Upper lobe of left lung (tissue), 6 donors: Measurements from ENCODE around the gene ACSM4. TPM values are rescaled to one million over a fixed set of nuclear protein-coding genes. Genes with fewer than 3 reads are reported as not detected.

Source experiments
- ATAC-seq, 2 donors: fragments of 200-7000 bp; cut with Tn5 transposase; one replicate each; pipeline ENCODE4 v1.9.1; 2022; ENCODE audit warnings: mild to moderate bottlenecking in 2 of 2, moderate library complexity in 2 of 2; ENCODE audit not compliant: low FRiP score in 2 of 2
- DNase-seq, 2 donors: peaks; one replicate each; pipeline ENCODE4 v3.0.0-alpha.2; 2019 to 2020
- H3K27ac ChIP-seq, 4 donors: fragments of 200-600 bp; sonication (generic); one replicate each; pipeline ENCODE4 v1.5.1; 2016 to 2019
- H3K27me3 ChIP-seq, 4 donors: fragments of 200-600 bp; sonication (generic); one replicate each; pipeline ENCODE4 v1.5.1; 2017 to 2019
- H3K36me3 ChIP-seq, 4 donors: fragments of 200-600 bp; sonication (generic); one replicate each; pipeline ENCODE4 v1.5.1; 2016 to 2019
- H3K4me1 ChIP-seq, 4 donors: fragments of 200-600 bp; sonication (generic); one replicate each; pipeline ENCODE4 v1.5.1; 2018 to 2019
- H3K4me3 ChIP-seq, 4 donors: fragments of 200-600 bp; sonication (generic); one replicate each; pipeline ENCODE4 v1.5.1; 2017 to 2019; ENCODE audit warnings: mild to moderate bottlenecking in 2 of 4, moderate library complexity in 1 of 4
- H3K9me3 ChIP-seq, 4 donors: fragments of 200-600 bp; sonication (generic); one replicate each; pipeline ENCODE4 v1.5.1; 2018 to 2019
- EP300 ChIP-seq, 4 donors: sonication (generic); formaldehyde crosslinking; IDR thresholded peaks; one replicate each; pipeline ENCODE4 v1.5.1; 2017; ENCODE audit warnings: antibody characterized with exemption in 4 of 4, control low read depth in 2 of 4
- POLR2A ChIP-seq, 4 donors: fragments of 450-650 bp; IDR thresholded peaks; one replicate each; pipeline ENCODE4 v1.5.1; 2016 to 2017; ENCODE audit warnings: antibody characterized with exemption in 4 of 4, mild to moderate bottlenecking in 2 of 4
- POLR2AphosphoS5 ChIP-seq, 2 donors: sonication (generic); formaldehyde crosslinking; IDR thresholded peaks; one replicate each; pipeline ENCODE4 v1.5.1; 2017; ENCODE audit warnings: antibody characterized with exemption in 2 of 2
- WGBS, 2 donors: methylation state at CpG; one replicate each; pipeline ENCODE4 v1.1.5; 2017 to 2018; 5-methylcytosine and 5-hydroxymethylcytosine counted together
- total RNA-seq, 6 donors: library from RNA; depleted of rRNA in 4 of 6; stranded (reverse); fragments of >200 nt in 4 of 6; gene quantifications; one replicate each; pipeline versions ENCODE4 v1.1.0 to v1.2.1, GENCODE V29; 2016 to 2021
- TF ChIP-seq, protein P1 (sequence below), 6 experiments: fragments of 450-650 bp in 4 of 6; fragments of 200-600 bp in 2 of 6; sonication (generic) in 2 of 6; IDR thresholded peaks; one replicate each; pipeline ENCODE4 v1.5.1; 2016 to 2019; ENCODE audit warnings: antibody characterized with exemption in 6 of 6
- donor health status: DM: no; HTN: no; CAD: no; lungs with moderate emphysema.
- donor health status: DM: no; HTN: yes; CAD: no; lungs with severe emphysema.

ACSM4 gene
- total RNA-seq, 6 donors from 2014 or later: not detected

DNA sequence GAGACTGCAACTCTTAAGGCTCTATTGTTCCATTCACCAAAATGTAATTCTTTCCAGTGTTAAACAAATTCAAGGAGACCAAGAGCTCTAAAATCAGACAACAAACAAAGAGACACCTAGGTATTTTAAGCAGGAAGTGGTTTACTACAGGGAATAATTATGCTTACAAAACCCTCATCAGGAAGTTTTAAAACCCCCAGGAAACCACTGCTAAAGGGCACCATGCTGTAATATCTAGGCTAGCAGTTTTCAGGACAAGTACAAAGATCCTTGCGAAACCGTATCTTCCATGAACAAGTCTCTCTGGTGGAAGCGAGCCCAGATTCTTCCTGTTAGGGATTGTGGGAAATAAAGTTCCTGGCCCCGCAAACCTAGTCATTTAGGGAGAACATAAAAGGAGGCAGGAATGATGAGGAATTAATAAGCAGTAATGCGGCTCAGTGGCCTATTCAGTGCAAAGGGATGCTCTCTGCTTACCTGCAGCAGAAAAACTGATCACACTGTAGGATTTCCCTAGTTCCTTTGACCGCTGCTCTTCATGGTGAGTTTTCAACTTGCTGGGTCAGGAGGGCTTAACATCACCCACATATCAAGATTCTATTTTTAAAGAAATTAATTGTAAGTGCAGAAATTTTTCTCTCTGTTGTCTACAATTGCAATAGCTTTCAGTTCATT lies 42.8 kb downstream of the ACSM4 start:
- 61 to 72% methylated on average over 6 of the region's 6 CpGs for WGBS, 2 donors
- H3K27me3 ChIP-seq: no peaks in the 10 kb centered on the region
- H3K27ac ChIP-seq: no peak overlapping the region
- peaks cover 0 to 10% (median 6%) of the 10 kb centered on the region in 4 donors for H3K9me3 ChIP-seq
- TF ChIP-seq POLR2A (IDR thresholded peaks at IDR 0.05) (no peak), POLR2AphosphoS5 (IDR thresholded peaks at IDR 0.05) (no peak), EP300 (IDR thresholded peaks at IDR 0.05) (no peak)
- TF ChIP-seq, protein P1, sequence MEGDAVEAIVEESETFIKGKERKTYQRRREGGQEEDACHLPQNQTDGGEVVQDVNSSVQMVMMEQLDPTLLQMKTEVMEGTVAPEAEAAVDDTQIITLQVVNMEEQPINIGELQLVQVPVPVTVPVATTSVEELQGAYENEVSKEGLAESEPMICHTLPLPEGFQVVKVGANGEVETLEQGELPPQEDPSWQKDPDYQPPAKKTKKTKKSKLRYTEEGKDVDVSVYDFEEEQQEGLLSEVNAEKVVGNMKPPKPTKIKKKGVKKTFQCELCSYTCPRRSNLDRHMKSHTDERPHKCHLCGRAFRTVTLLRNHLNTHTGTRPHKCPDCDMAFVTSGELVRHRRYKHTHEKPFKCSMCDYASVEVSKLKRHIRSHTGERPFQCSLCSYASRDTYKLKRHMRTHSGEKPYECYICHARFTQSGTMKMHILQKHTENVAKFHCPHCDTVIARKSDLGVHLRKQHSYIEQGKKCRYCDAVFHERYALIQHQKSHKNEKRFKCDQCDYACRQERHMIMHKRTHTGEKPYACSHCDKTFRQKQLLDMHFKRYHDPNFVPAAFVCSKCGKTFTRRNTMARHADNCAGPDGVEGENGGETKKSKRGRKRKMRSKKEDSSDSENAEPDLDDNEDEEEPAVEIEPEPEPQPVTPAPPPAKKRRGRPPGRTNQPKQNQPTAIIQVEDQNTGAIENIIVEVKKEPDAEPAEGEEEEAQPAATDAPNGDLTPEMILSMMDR (IDR thresholded peaks at IDR 0.05): no peak
- H3K4me1 ChIP-seq: no peaks in the 10 kb centered on the region
- no peaks in the 10 kb centered on the region for H3K36me3 ChIP-seq
- no peak for DNase-seq
- no peak overlapping the region for H3K4me3 ChIP-seq
- no peak for ATAC-seq

DNA sequence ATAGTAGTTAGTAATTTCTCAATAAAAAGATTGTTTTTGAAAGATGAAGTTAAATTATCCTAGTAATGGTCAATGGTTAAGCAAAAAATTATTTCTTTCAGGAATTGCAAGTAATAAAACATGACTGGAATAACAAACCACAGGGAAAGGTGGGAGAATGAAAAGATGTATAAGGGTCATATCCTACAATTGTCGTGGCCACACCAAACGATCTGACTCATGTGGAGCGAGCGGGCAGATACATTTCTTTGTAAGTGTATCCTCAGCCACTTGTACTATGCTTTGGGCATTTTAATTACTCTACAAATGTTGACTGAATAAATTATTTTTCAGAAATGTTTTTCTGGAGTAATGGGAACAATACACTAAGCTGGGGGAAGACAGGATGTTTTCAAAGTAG lies 45.5 kb downstream of the ACSM4 start:
- 70 to 76% methylated on average over 4 of the region's 4 CpGs for WGBS, 2 donors
- no peak overlapping the region for H3K4me3 ChIP-seq
- no peaks in the 10 kb centered on the region for H3K36me3 ChIP-seq
- ATAC-seq (no peak), DNase-seq (no peak)
- no peaks in the 10 kb centered on the region for H3K4me1 ChIP-seq
- H3K9me3 ChIP-seq: peaks cover 0 to 9% (median 5%) of the 10 kb centered on the region in 4 donors
- no peaks in the 10 kb centered on the region for H3K27me3 ChIP-seq
- TF ChIP-seq EP300 (IDR thresholded peaks at IDR 0.05): no peak
- TF ChIP-seq POLR2AphosphoS5 (IDR thresholded peaks at IDR 0.05): no peak
- TF ChIP-seq, protein P1 (IDR thresholded peaks at IDR 0.05): no peak
- no peak for TF ChIP-seq POLR2A (IDR thresholded peaks at IDR 0.05)
- H3K27ac ChIP-seq: no peak overlapping the region

DNA sequence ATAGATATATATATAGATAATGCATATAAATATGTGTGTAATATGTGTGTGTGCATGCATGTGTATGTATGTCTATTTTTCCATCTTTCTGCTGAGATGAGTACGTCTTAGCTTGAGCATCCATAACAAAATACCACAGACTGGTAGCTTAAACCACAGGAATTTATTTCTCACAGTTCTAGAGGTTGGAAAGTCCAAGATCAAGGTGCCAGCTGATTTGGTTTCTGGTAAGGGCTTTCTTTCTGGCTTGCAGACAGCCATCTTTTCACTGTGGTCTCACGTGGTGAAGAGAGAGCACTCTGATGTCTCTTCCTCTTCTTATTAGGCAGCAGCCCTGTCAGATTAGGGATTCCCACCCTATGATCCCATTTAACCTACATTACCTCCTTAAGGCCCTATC lies 47.3 kb downstream of the ACSM4 start:
- Histone ChIP-seq H3K27me3 (no peaks in the 10 kb centered on the region), H3K9me3 (no peaks in the 10 kb centered on the region), H3K4me1 (no peaks in the 10 kb centered on the region), H3K27ac (no peak overlapping the region), H3K36me3 (no peaks in the 10 kb centered on the region), H3K4me3 (no peak overlapping the region)
- TF ChIP-seq POLR2A (IDR thresholded peaks at IDR 0.05): no peak
- no peak for TF ChIP-seq EP300 (IDR thresholded peaks at IDR 0.05)
- ATAC-seq: no peak
- no peak for DNase-seq
- WGBS, 2 donors: 71 to 74% methylated on average over 2 of the region's 2 CpGs

DNA sequence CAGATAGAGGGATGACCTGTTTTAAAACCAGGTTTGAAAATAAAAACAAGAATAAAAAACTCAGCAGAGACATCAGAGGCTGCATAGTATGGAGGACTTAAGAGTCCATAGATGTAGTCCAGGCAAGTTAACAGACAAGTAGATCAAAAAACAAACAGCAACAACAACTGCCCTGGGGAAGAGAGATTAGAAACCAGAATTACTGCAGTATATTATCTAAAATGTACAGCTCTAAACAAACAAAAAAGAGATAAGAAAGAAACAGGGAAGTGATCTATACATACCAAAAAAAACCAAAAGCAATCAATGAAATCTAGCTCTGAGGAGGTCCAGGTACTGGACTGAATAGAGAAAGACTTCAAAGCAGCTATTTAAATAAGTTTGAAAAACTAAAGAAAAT lies 48.8 kb downstream of the ACSM4 start:
- H3K27ac ChIP-seq: no peak overlapping the region
- no peaks in the 10 kb centered on the region for H3K36me3 ChIP-seq
- H3K9me3 ChIP-seq: no peaks in the 10 kb centered on the region
- H3K4me1 ChIP-seq: no peaks in the 10 kb centered on the region
- ATAC-seq: no peak
- TF ChIP-seq POLR2A (IDR thresholded peaks at IDR 0.05): no peak
- TF ChIP-seq, protein P1 (IDR thresholded peaks at IDR 0.05): no peak
- TF ChIP-seq EP300 (IDR thresholded peaks at IDR 0.05): no peak
- TF ChIP-seq POLR2AphosphoS5 (IDR thresholded peaks at IDR 0.05): no peak
- no peak overlapping the region for H3K4me3 ChIP-seq
- DNase-seq: no peak
- H3K27me3 ChIP-seq: no peaks in the 10 kb centered on the region

DNA sequence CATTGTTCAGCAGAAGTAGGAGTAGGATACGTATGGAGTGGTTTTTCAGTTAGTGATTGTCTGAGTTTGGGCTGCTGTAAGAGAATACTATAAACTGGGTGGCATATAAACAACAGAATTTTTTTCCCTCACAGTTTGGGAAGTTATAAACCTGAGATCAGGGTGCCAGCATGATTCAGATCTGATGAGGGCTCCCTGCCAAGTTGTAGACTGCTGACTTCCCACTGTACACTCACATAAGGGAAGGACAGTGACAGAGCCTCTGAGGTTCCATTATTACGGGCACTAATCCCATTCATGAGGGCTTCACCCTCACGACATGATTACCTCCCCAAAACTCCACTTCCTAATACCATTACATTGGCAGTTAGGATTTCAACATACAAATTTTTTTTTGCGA lies 50.7 kb downstream of the ACSM4 start:
- WGBS, 2 donors: 75 to 76% methylated on average over 4 of the region's 4 CpGs
- TF ChIP-seq POLR2AphosphoS5 (IDR thresholded peaks at IDR 0.05) (no peak), EP300 (IDR thresholded peaks at IDR 0.05) (no peak), POLR2A (IDR thresholded peaks at IDR 0.05) (no peak)
- TF ChIP-seq, protein P1 (IDR thresholded peaks at IDR 0.05): no peak
- ATAC-seq: no peak

More for the DNA sequence above, 50.7 kb downstream of the ACSM4 start:
- Histone ChIP-seq H3K9me3 (no peaks in the 10 kb centered on the region), H3K36me3 (no peaks in the 10 kb centered on the region), H3K4me1 (no peaks in the 10 kb centered on the region), H3K27ac (no peak overlapping the region), H3K4me3 (no peak overlapping the region), H3K27me3 (no peaks in the 10 kb centered on the region)
- no peak for DNase-seq
